ENCODE measurements around the gene PGS1. TPM values are rescaled to one million over a fixed set of nuclear protein-coding genes. Genes with fewer than 3 reads are reported as not detected.

Gene PGS1
- polyA plus RNA-seq, 3 donors: 42.2 to 55.0 (median 45.7) TPM

Other genes starting within 250 kb of the PGS1 start
- 10 to 100 TPM; 26.0 to 42.0 (median 26.2) TPM for gene TMC6, start 249.9 kb upstream of the PGS1 start, polyA plus RNA-seq (ENCODE audit: insufficient read length in 3 of 3)
- gene TMC8, start 247.9 kb upstream of the PGS1 start, polyA plus RNA-seq (ENCODE audit: insufficient read length in 3 of 3): 1 to 10 TPM; 1.1 to 3.5 (median 2.4) TPM
- under 1 TPM; 0.27 to 0.56 (median 0.33) TPM for gene C17orf99, start 232.3 kb upstream of the PGS1 start, polyA plus RNA-seq (ENCODE audit: insufficient read length in 3 of 3)
- gene SYNGR2, start 210.1 kb upstream of the PGS1 start, polyA plus RNA-seq (ENCODE audit: insufficient read length in 3 of 3): 10 to 100 TPM; 52.8 to 75.7 (median 63.8) TPM
- gene TK1, start 191.6 kb upstream of the PGS1 start, polyA plus RNA-seq (ENCODE audit: insufficient read length in 3 of 3): 10 to 100 TPM; 27.0 to 34.5 (median 28.7) TPM
- gene AFMID, start 191.3 kb upstream of the PGS1 start, polyA plus RNA-seq (ENCODE audit: insufficient read length in 3 of 3): 10 to 100 TPM; 58.3 to 95.7 (median 65.7) TPM
- gene BIRC5, start 164.4 kb upstream of the PGS1 start, polyA plus RNA-seq (ENCODE audit: insufficient read length in 3 of 3): 10 to 100 TPM; 27.3 to 35.5 (median 30.4) TPM
- not detected for gene TMEM235, start 147.0 kb upstream of the PGS1 start, polyA plus RNA-seq (ENCODE audit: insufficient read length in 3 of 3)
- gene SOCS3, start 18.6 kb upstream of the PGS1 start, polyA plus RNA-seq (ENCODE audit: insufficient read length in 3 of 3): 10 to 100 TPM; 11.5 to 29.8 (median 17.1) TPM
- 1 to 10 TPM; 1.9 to 4.5 (median 2.4) TPM for gene DNAH17, start 198.7 kb downstream of the PGS1 start, polyA plus RNA-seq (ENCODE audit: insufficient read length in 3 of 3)